Activated T-helper 1 cell treated with Interleukin-2 at 50 U/mL for 16 hours (primary cell): ENCODE measurements around the gene PGGHG.

Source experiments
- DNase-seq: peaks from one replicate; pipeline ENCODE4 v3.0.0-alpha.2; 2020; ENCODE audit warnings: low read depth

Gene PGGHG

GRCh38 chr11:269146-269890 is 19.6 kb upstream of the PGGHG start:
- DNase-seq: no peak

DNA sequence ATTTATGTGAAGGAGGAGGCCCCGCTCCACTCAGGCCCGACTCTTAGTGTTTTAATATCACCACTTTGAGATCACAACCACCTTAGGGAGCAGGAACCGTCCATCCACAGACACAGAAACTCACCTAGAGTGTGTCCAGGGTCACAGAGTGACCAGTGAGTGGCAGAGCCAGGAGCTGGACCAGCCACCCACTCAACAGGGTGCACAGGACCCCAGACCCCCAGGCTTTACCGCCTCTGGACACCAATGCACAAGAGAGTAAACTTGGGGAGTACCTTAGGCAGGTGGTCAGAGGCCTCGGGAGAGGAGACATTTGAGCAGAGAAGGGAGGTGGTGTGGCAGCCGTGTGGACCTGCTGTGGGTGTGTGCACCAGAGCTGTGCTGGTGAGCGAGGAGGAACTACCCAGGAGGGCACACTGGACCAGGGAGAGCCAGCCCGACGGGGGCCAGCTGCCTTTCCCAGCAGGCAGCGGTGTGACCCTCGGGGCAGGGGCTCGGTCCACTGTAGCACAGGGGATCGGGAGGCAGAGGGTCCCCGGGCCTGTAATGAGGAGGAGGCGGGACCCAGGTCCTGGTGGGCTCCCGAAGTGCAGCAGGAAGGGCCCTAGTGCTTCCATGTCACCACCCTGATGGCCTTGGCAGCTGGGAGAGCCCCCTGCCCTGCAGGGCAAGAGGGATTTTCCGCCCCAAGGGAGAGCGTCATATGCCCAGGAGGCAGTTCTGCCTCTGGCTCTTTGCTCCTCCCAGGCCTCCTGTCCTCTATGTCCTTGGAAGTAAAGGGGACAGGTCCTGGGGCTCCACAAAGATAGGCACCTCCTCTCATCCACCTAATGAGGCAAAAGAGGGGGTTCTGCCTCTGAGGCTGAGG is 18.2 kb upstream of the PGGHG start:
- DNase-seq: no peak

DNA sequence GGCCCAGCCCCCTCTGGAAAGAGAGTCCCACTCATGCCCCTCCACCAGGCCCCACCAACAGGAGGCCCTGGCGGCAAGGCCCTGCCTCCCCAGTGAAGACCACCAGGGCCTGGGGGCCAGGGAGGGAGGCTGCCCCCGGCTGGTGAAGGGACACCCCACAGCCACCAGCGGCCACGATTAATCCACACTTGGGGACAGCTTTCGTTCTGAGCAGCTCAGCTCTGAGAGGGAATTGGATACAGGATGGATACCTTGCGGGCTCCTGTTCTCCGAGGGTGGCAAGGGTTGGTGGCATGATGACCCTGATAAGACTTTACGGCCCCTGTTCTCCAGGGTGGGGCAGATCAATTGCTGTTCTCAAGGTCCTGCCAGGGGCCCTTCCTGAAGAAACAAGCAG is 17.6 kb upstream of the PGGHG start:
- DNase-seq: no peak

DNA sequence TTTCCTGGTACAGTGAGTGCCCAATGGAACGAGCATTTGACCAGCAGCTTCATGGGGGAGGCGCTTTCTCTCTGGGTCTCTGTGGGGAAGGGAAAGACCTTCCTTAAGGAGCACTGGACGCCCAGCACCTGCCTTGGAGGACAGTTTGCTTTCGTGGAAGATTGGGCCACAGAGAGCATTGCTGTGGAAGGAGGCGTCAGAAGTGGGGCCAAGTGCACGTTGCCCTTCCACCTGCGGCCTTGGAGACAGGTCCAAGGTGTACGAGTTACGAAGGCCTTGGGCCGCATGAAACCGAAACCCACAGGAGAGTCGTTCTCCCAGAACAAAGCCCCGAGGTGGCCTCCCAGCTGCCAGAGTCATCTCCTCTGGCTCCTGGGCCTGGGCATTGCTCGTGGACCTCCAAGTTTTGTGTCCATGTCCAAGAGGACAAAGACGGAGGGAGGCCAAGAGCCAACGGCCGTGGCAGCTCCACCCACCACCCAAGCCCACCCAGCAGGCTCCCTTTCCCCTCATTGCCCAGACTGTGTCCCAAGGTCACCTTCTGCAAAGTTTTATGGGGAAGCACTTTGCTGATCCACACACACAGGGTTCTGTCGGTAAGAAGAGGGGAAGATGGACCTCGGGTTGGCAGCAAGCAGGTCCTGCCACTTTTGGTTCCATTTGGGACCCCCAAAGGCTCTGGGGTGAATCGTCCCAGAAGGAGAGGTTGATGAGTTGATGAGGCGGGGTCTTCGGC is 16.6 kb upstream of the PGGHG start:
- DNase-seq: no peak

GRCh38 chr11:272931-273198 is 16.1 kb upstream of the PGGHG start:
- DNase-seq: no peak

GRCh38 chr11:276219-276618 is 12.7 kb upstream of the PGGHG start:
- DNase-seq: no peak

GRCh38 chr11:278001-278951 is 10.7 kb upstream of the PGGHG start, which contains the start of gene NLRP6:
Gene NLRP6 (plus strand): TSS chr11:278407. CDS start chr11:278570, 163 bp downstream.
- DNase-seq: no peak

- no peak for DNase-seq
Measured at GRCh38 chr11:279040-279965, 9.6 kb upstream of the PGGHG start.

DNA sequence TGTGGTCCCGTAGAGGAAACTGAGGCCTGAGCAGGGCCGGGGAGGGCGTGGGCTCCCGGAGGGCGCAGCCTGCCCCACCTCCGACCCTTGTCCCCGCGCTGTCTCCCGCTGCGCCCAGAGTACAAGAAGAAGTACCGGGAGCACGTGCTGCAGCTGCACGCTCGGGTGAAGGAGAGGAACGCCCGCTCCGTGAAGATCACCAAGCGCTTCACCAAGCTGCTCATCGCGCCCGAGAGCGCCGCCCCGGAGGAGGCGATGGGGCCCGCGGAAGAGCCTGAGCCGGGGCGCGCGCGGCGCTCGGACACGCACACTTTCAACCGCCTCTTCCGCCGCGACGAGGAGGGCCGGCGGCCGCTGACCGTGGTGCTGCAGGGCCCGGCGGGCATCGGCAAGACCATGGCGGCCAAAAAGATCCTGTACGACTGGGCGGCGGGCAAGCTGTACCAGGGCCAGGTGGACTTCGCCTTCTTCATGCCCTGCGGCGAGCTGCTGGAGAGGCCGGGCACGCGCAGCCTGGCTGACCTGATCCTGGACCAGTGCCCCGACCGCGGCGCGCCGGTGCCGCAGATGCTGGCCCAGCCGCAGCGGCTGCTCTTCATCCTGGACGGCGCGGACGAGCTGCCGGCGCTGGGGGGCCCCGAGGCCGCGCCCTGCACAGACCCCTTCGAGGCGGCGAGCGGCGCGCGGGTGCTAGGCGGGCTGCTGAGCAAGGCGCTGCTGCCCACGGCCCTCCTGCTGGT is 8.8 kb upstream of the PGGHG start:
- DNase-seq: no peak

GRCh38 chr11:280706-281485 is 8.0 kb upstream of the PGGHG start:
- no peak for DNase-seq

DNA sequence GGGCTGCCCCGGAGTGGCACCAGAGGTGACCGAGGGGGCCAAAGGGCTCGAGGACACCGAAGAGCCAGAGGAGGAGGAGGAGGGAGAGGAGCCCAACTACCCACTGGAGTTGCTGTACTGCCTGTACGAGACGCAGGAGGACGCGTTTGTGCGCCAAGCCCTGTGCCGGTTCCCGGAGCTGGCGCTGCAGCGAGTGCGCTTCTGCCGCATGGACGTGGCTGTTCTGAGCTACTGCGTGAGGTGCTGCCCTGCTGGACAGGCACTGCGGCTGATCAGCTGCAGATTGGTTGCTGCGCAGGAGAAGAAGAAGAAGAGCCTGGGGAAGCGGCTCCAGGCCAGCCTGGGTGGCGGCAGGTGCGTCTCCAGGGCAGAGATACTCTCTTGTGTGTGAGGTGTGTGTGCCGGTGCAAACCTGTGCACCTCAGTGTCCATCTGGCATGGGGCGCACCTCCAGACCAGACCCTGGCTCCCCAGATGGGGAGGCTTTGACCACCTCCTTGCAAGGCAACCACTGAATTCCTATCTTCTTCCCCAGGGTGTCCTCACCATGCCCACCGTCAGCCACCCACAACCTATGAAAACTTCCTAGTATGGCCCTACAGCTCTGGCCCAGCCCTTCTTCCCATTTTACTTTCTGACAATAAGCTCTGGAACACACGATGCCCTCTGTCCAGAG is 7.3 kb upstream of the PGGHG start:
- no peak for DNase-seq

GRCh38 chr11:282171-282570 is 6.8 kb upstream of the PGGHG start:
- no peak for DNase-seq

- no peak for DNase-seq
Measured at GRCh38 chr11:282630-283360, 6.1 kb upstream of the PGGHG start.

DNA sequence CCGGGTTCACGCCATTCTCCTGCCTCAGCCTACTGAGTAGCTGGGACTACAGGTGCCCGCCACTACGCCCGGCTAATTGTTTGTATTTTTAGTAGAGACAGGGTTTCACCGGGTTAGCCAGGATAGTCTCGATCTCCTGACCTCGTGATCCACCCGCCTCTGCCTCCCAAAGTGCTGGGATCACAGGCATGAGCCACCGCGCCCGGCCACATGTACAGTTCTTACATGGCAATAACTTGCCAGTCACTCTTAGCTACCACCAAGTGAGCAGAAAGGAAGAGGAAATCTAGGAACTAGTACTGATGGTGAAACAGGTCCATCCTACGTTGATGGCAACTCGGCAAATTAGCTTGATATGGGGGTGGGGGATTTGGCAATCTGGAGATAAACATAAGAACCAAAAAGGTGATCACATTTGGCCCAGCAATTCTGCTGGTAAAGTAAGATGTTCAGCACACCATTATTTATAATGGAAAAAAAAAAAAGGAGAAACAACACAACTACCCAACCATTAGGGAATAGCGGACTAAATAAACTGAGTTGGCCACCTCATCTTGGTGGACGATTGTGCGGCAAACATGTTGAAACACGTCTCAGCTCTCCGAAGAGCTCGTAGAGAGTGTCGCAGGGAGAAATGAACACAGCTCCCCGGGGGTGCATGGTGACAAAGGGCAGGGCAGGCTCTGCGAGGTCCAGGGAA is 5.4 kb upstream of the PGGHG start:
- DNase-seq: no peak

DNA sequence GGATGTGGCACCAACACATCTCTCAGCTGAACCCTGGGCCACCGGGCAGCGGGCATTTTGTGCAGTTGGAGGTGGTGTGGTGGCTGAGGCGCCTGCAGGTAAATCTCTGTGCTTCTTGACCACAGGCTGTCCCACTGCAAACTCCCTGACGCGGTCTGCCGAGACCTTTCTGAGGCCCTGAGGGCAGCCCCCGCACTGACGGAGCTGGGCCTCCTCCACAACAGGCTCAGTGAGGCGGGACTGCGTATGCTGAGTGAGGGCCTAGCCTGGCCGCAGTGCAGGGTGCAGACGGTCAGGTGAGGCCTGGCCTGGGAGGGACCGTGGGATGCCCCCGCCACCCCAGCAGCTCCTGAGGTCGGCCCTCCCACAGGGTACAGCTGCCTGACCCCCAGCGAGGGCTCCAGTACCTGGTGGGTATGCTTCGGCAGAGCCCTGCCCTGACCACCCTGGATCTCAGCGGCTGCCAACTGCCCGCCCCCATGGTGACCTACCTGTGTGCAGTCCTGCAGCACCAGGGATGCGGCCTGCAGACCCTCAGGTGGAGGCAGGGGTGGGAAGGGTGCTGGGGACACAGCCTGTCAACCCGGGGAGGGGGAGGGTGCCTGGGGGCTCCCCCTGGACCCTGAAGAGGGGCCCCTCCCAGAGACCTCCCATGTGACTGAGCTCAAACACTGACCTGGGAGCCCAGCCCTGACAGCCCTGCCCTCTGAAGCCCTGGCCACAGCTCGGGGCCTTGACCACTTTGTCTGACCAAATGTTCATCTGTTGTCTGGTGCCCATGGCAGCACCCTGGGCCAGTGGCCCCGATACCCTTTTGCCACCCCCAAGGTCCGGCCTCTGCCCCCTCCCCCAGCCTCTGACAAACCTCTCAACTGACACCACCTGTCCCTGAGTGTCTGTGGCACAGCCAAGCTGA is 4.6 kb upstream of the PGGHG start:
- no peak for DNase-seq
